ENCODE measurements around the gene SENP5.

Gene SENP5

GRCh38 chr3:196916995-196917394 is 49.3 kb downstream of the SENP5 start:
- H3K4me3 ChIP-seq (replicated peaks; ENCODE audit: low read depth, low read length): no peak overlapping the region
- TF ChIP-seq CTCF (IDR thresholded peaks at IDR 0.05; ENCODE audit: low read length, missing control alignments): no peak
- no peak for DNase-seq (ENCODE audit: low read depth)

GRCh38 chr3:196918968-196919367 is 51.2 kb downstream of the SENP5 start:
- DNase-seq (ENCODE audit: low read depth): no peak
- TF ChIP-seq CTCF (IDR thresholded peaks at IDR 0.05; ENCODE audit: low read length, missing control alignments): no peak
- H3K4me3 ChIP-seq (replicated peaks; ENCODE audit: low read depth, low read length): no peak overlapping the region

GRCh38 chr3:196920733-196921132 is 53.0 kb downstream of the SENP5 start:
- no peak for TF ChIP-seq CTCF (IDR thresholded peaks at IDR 0.05; ENCODE audit: low read length, missing control alignments)
- H3K4me3 ChIP-seq (replicated peaks; ENCODE audit: low read depth, low read length): no peak overlapping the region
- no peak for DNase-seq (ENCODE audit: low read depth)

- no peak for TF ChIP-seq CTCF (IDR thresholded peaks at IDR 0.05; ENCODE audit: low read length, missing control alignments)
- DNase-seq (ENCODE audit: low read depth): no peak
- no peak overlapping the region for H3K4me3 ChIP-seq (replicated peaks; ENCODE audit: low read depth, low read length)
Measured at GRCh38 chr3:196927571-196928453, 60.1 kb downstream of the SENP5 start.

- no peak for DNase-seq (ENCODE audit: low read depth)
- TF ChIP-seq CTCF (IDR thresholded peaks at IDR 0.05; ENCODE audit: low read length, missing control alignments): no peak
- no peak overlapping the region for H3K4me3 ChIP-seq (replicated peaks; ENCODE audit: low read depth, low read length)
Measured at GRCh38 chr3:196931157-196931556, 63.4 kb downstream of the SENP5 start.

GRCh38 chr3:196931828-196932587 is 64.3 kb downstream of the SENP5 start:
- no peak for DNase-seq (ENCODE audit: low read depth)
- H3K4me3 ChIP-seq (replicated peaks; ENCODE audit: low read depth, low read length): no peak overlapping the region
- TF ChIP-seq CTCF (IDR thresholded peaks at IDR 0.05; ENCODE audit: low read length, missing control alignments): no peak
